Body of pancreas (tissue), 4 donors: ENCODE results near the gene NKX1-1. TPM values are rescaled to one million over a fixed set of nuclear protein-coding genes. Genes with fewer than 3 reads are reported as not detected.

Experiments used
- ATAC-seq: fragments of 150-250 bp; one replicate; pipeline ENCODE4 v1.9.1; 2016
- DNase-seq, 4 donors: peaks; one replicate each; pipeline ENCODE4 v3.0.0-alpha.2; 2019
- H3K27ac ChIP-seq, 4 donors: fragments of 200-600 bp; sonication (generic); 1 replicate in 3 of 4; 2 replicates in 1 of 4; pipeline versions ENCODE4 v1.5.1 to v1.6.1; 2016 to 2019; ENCODE audit warnings: mild to moderate bottlenecking in 1 of 4, mixed read lengths in 1 of 4, moderate library complexity in 1 of 4
- H3K27me3 ChIP-seq, 2 donors: fragments of 200-600 bp; sonication (generic); one replicate each; pipeline ENCODE4 v1.6.0; 2016; ENCODE audit warnings: mild to moderate bottlenecking in 1 of 2
- H3K36me3 ChIP-seq, 2 donors: fragments of 200-600 bp; sonication (generic); replicated peaks in 1 of 2; 2 replicates each; pipeline ENCODE4 v1.5.1; 2016; ENCODE audit warnings: low read depth in 2 of 2; ENCODE audit not compliant: insufficient read depth in 1 of 2
- H3K4me1 ChIP-seq: fragments of 200-600 bp; sonication (generic); one replicate; pipeline ENCODE4 v1.6.0; 2016
- H3K4me3 ChIP-seq, 2 donors: fragments of 200-600 bp; sonication (generic); 1 replicate in 1 of 2; 2 replicates in 1 of 2; pipeline ENCODE4 v1.5.1; 2016 to 2019
- H3K9me3 ChIP-seq, 3 donors: fragments of 200-600 bp; sonication (generic); 1 replicate in 2 of 3; 2 replicates in 1 of 3; pipeline ENCODE4 v1.5.1; 2016
- POLR2A ChIP-seq, 3 donors: fragments of 450-650 bp; IDR thresholded peaks; one replicate each; pipeline ENCODE4 v1.6.1; 2016; ENCODE audit warnings: antibody characterized with exemption in 3 of 3, mild to moderate bottlenecking in 2 of 3
- WGBS, 2 donors: methylation state at CpG; one replicate each; pipeline ENCODE4 v1.1.5; 2017; 5-methylcytosine and 5-hydroxymethylcytosine counted together
- intact Hi-C: fragments of 100-400 bp; cut with DNase I; formaldehyde crosslinking; loops from one replicate; pipeline ENCODE4 v1.15.1; 2023
- total RNA-seq, 2 donors: library from RNA; depleted of rRNA; stranded (reverse); fragments of >200 nt; gene quantifications; one replicate each; pipeline ENCODE4 v1.1.0, GENCODE V29; 2016
- TF ChIP-seq, protein P1 (sequence below), 7 experiments: fragments of 450-650 bp in 4 of 7; fragments of 200-600 bp in 3 of 7; sonication (generic) in 3 of 7; IDR thresholded peaks; one replicate each; pipeline ENCODE4 v1.5.1; 2016 to 2019; ENCODE audit warnings: antibody characterized with exemption in 7 of 7

Gene NKX1-1
- total RNA-seq, 2 donors from 2014 or later: not detected

DNA sequence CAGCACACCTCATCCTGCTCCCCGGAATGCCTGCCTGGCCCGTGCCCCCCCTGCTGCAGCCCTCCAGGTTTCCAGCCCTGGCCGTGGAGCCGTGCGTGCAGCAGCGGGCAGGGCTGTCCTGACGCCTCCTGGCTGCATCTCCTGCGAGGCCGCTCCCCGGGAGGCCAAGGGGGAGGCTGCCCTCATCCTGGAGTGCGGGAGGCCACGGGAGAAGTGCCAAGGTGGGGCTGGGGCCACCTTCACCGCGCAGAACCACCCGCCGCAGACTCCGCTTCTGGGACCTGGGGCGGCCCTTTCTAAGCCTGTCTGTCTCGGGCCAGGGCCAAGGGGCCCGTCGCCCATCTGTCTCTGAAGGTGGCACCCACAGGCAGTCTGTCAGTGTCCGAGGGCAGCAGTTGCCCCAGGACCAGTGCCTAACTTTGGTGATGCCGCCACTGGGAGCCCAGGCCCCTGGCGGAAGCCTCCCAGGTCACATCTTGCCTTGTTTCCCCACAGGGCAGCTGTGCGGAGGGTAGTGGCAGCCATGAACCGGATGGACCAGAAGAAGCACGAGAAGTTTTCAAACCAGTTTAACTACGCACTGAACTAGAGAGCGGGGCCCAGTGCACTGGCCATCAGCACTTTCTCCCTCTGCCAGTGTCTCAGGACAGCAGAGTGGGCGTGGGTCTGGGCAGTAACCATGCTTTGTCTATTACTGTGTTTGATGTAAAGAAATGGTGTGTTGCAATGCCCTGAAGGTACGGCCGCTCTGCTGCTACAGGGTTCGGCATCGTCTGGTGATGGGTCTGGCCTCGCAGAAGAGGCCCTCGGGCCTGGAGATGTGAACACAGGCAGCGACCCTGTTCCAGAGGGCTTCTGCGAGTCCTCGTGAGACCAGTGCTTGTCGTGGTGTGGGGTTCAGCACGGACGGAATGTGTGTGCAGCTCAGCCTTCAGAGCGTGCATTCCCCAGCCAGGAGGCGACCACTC lies 20.6 kb downstream of the NKX1-1 start:
- Histone ChIP-seq H3K4me1 (no peaks in the 10 kb centered on the region), H3K27ac (no peak overlapping the region), H3K27me3 (no peaks in the 10 kb centered on the region), H3K4me3 (no peak overlapping the region), H3K9me3 (no peaks in the 10 kb centered on the region), H3K36me3 (peaks cover 0 to 1% of the 10 kb centered on the region in 2 donors)
- TF ChIP-seq POLR2A (IDR thresholded peaks at IDR 0.05): no peak
- TF ChIP-seq, protein P1, sequence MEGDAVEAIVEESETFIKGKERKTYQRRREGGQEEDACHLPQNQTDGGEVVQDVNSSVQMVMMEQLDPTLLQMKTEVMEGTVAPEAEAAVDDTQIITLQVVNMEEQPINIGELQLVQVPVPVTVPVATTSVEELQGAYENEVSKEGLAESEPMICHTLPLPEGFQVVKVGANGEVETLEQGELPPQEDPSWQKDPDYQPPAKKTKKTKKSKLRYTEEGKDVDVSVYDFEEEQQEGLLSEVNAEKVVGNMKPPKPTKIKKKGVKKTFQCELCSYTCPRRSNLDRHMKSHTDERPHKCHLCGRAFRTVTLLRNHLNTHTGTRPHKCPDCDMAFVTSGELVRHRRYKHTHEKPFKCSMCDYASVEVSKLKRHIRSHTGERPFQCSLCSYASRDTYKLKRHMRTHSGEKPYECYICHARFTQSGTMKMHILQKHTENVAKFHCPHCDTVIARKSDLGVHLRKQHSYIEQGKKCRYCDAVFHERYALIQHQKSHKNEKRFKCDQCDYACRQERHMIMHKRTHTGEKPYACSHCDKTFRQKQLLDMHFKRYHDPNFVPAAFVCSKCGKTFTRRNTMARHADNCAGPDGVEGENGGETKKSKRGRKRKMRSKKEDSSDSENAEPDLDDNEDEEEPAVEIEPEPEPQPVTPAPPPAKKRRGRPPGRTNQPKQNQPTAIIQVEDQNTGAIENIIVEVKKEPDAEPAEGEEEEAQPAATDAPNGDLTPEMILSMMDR (IDR thresholded peaks at IDR 0.05): no peak
- intact Hi-C loops: no loop called here
- ATAC-seq (no peak), DNase-seq (peak in 2 of 4 donors; percentile 6 to 7)
- 94 to 98% methylated on average over 24 to 39 of the region's 44 CpGs for WGBS, 2 donors

DNA sequence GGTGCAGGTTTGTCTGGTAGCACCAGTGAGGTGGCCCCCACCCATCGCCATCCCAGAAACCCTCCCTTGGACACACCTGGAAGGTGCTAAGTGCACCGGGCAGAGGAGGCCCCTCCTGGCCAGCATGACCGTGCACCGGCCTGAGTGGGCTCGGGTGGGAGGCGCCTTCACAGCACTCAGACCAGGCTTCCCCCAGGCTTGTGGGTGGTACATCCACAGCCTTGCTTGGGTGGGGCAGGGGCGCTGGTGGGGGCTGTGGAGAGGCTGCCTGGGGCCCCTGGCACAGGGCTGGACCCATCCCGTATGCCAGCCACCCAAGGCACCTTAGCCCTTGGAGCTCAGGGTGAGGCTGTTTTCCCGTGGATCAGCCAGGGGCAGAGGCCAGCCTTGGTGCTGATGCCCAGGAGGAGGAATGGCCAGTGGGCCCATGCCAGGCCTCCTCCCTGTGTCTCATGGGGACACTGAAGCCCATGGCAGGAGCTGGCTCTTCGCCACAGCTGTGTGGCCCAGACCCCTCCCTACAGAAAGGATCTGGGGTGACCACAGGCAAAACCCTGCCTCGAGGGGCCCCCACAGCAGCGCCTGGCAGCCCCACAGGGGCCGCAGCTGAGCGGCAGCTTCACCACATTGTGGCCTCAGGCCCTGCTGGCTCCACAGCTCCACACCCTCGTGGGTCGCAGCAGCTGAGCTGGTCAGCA lies 21.4 kb downstream of the NKX1-1 start:
- H3K4me3 ChIP-seq: no peak overlapping the region
- H3K27ac ChIP-seq: no peak overlapping the region
- H3K9me3 ChIP-seq: no peaks in the 10 kb centered on the region
- no peaks in the 10 kb centered on the region for H3K27me3 ChIP-seq
- 91 to 100% methylated on average over 1 to 16 of the region's 16 CpGs for WGBS, 2 donors
- TF ChIP-seq, protein P1 (IDR thresholded peaks at IDR 0.05): no peak
- no peak for TF ChIP-seq POLR2A (IDR thresholded peaks at IDR 0.05)
- ATAC-seq: no peak
- H3K4me1 ChIP-seq: peaks cover 3% of the 10 kb centered on the region
- DNase-seq: peak in 3 of 4 donors; percentile 3 to 10 (median 8)
- H3K36me3 ChIP-seq: peaks cover 0 to 1% of the 10 kb centered on the region in 2 donors
- intact Hi-C loops: no loop called here

DNA sequence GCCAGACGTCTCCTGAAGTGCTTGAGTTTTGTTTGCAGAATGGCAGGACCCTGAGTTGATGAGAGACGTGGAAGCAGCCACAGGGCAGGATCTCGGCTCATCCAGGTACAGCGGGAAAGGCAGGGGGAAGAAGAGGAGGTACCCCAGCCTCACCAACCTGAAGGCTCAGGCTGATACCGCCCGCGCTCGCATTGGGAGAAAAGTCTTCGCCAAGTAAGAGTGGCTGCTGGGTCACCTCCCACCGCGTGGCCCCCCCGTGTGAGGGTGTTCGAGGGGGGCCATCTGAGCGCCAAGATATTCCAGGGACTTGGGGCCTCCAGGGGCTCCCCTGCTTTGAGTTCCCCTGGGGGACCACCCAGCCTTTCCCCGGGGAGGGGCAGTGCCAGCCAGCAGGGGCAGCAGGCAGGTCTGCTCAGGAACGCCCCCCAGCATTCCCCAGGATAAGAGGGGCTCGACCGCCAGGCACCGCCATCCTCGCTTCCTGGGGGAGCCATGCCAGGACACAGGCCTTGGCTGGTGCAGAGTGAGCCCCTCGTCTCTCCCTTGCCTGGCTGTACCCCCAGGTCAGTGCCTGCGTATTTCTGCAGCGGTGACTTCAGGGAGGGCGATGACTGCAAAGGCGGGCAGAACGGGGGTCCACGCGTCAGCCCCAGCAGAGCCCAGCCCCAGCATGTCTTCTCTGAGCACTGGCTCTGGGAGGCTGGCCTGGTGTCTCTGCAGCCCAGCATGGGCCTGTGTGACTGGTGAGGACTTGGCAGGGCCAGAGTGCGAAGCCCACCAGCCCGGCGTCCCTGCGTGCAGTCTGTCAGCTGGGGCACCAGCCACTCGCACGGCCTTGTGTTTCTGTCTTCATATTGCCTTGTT lies 22.3 kb downstream of the NKX1-1 start:
- peak in 3 of 4 donors; percentile 5 to 10 (median 8) for DNase-seq
- WGBS, 2 donors: 93 to 94% methylated on average over 8 to 29 of the region's 34 CpGs
- peaks cover 0 to 1% of the 10 kb centered on the region in 2 donors for H3K36me3 ChIP-seq

More for the DNA sequence above, 22.3 kb downstream of the NKX1-1 start:
- H3K4me3 ChIP-seq: no peak overlapping the region
- peaks cover 11% of the 10 kb centered on the region for H3K4me1 ChIP-seq
- no peak for ATAC-seq
- no peak for TF ChIP-seq POLR2A (IDR thresholded peaks at IDR 0.05)
- TF ChIP-seq, protein P1 (IDR thresholded peaks at IDR 0.05): no peak
- H3K9me3 ChIP-seq: no peaks in the 10 kb centered on the region
- H3K27ac ChIP-seq: no peak overlapping the region
- intact Hi-C loops: no loop called here
- H3K27me3 ChIP-seq: no peaks in the 10 kb centered on the region
